Gastrocnemius medialis (tissue), 4 donors: Measurements from ENCODE around the gene PLCB3. TPM values are rescaled to one million over a fixed set of nuclear protein-coding genes. Genes with fewer than 3 reads are reported as not detected.
"Not testable (repeated sequence)": the region's sequence is repeated elsewhere in the genome, so short reads cannot be mapped to it uniquely, and the experiment has no call there.

ENCODE experiments used
- ATAC-seq, 2 donors: fragments of 150-250 bp; one replicate each; pipeline ENCODE4 v1.9.1; 2016
- DNase-seq, 2 donors: peaks; one replicate each; pipeline ENCODE4 v3.0.0-alpha.2; 2019
- H3K27ac ChIP-seq, 4 donors: fragments of 200-600 bp; sonication (generic); 1 replicate in 1 of 4; 2 replicates in 3 of 4; pipeline ENCODE4 v1.5.1; 2016 to 2018; ENCODE audit warnings: mild to moderate bottlenecking in 2 of 4, moderate library complexity in 1 of 4
- H3K27me3 ChIP-seq, 3 donors: fragments of 200-600 bp; sonication (generic) in 2 of 3; 1 replicate in 1 of 3; 2 replicates in 2 of 3; pipeline versions ENCODE4 v1.5.1 to v1.6.0; 2016 to 2019; ENCODE audit warnings: mild to moderate bottlenecking in 1 of 3, moderate library complexity in 1 of 3
- H3K36me3 ChIP-seq, 2 donors: fragments of 200-600 bp; sonication (generic) in 1 of 2; one replicate each; pipeline ENCODE4 v1.5.1; 2017 to 2018
- H3K4me1 ChIP-seq, 2 donors: fragments of 200-600 bp; sonication (generic) in 1 of 2; one replicate each; pipeline ENCODE4 v1.5.1; 2016 to 2017; ENCODE audit warnings: mild to moderate bottlenecking in 2 of 2
- H3K4me3 ChIP-seq, 4 donors: fragments of 200-600 bp; sonication (generic) in 3 of 4; 1 replicate in 1 of 4; 2 replicates in 3 of 4; pipeline ENCODE4 v1.5.1; 2016 to 2019; ENCODE audit warnings: mild to moderate bottlenecking in 2 of 4
- H3K9me3 ChIP-seq, 3 donors: fragments of 200-600 bp; sonication (generic) in 2 of 3; 1 replicate in 1 of 3; 2 replicates in 2 of 3; pipeline ENCODE4 v1.5.1; 2016 to 2019
- CTCF ChIP-seq, 5 experiments: fragments of 450-650 bp in 3 of 5; fragments of 200-600 bp in 2 of 5; sonication (generic) in 2 of 5; IDR thresholded peaks in 4 of 5; conservative IDR thresholded peaks in 1 of 5; 1 replicate in 4 of 5; 2 replicates in 1 of 5; pipeline ENCODE4 v1.5.1; 2016 to 2019; ENCODE audit warnings: antibody characterized with exemption in 5 of 5, mild to moderate bottlenecking in 3 of 5, moderate library complexity in 3 of 5
- POLR2A ChIP-seq, 2 donors: fragments of 450-650 bp; IDR thresholded peaks; one replicate each; pipeline ENCODE4 v1.6.1; 2017; ENCODE audit warnings: antibody characterized with exemption in 2 of 2, mild to moderate bottlenecking in 2 of 2, moderate library complexity in 2 of 2
- in situ Hi-C, 4 donors: fragments of 200-750 bp; cut with MboI; loops; one replicate each; pipeline versions ENCODE4 v1.15.0 to v1.8.0; 2017; ENCODE audit warnings: low sequenced_read_pairs in 4 of 4
- intact Hi-C: fragments of 100-400 bp; cut with DNase I; formaldehyde crosslinking; loops from one replicate; pipeline ENCODE4 v1.15.1; 2023; ENCODE audit warnings: low total_unique reads
- total RNA-seq, 4 donors: library from RNA; depleted of rRNA; stranded (reverse); fragments of >200 nt; gene quantifications; one replicate each; pipeline versions ENCODE4 v1.1.0 to v1.2.3, GENCODE V29; 2016

The PLCB3 gene
- total RNA-seq, 4 donors from 2014 or later, result 4.7 to 9.7 (median 6.2) TPM

- intact Hi-C loops, result loop anchor here (5.0 kb wide), 1 partner anchor 35 kb away; the partner anchor contains the start of gene CCDC88B
- in situ Hi-C loops, result no loop called here
- H3K4me1 ChIP-seq, result peaks cover 14 to 20% of the 10 kb centered on the region in 2 donors
- H3K27ac ChIP-seq, result peak overlapping the region; percentile 88 to 97 (median 96)
- no peaks in the 10 kb centered on the region for H3K9me3 ChIP-seq
- ATAC-seq, result no peak
- H3K36me3 ChIP-seq, result peaks cover 0 to 8% of the 10 kb centered on the region in 2 donors
- peaks cover 0 to 4% (median 2%) of the 10 kb centered on the region in 3 donors for H3K27me3 ChIP-seq
- DNase-seq, result peak in 1 of 2 donors; percentile 65
- TF ChIP-seq CTCF (IDR thresholded peaks at IDR 0.05 in 4 of 5, conservative IDR thresholded peaks at IDR 0.05 in 1 of 5) (no peak), POLR2A (IDR thresholded peaks at IDR 0.05) (no peak)
- peak overlapping the region; percentile 83 to 92 (median 87) for H3K4me3 ChIP-seq
These were observed 55.7 kb downstream of the PLCB3 start for GRCh38 chr11:64306876-64307622.

- Histone ChIP-seq H3K27ac (peak overlapping the region in 1 of 4 donors; percentile 97), H3K4me1 (peaks cover 21 to 27% of the 10 kb centered on the region in 2 donors)
- in situ Hi-C loops, H3K4me3 ChIP-seq, H3K36me3 ChIP-seq, H3K27me3 ChIP-seq, ATAC-seq, H3K9me3 ChIP-seq, DNase-seq: not testable (repeated sequence)
- intact Hi-C loops, result loop anchor here (5.0 kb wide), 1 partner anchor 35 kb away; the partner anchor contains the start of gene CCDC88B
These were observed 56.5 kb downstream of the PLCB3 start for GRCh38 chr11:64307795-64308194.

- peak overlapping the region; percentile 71 to 85 (median 75) for H3K27ac ChIP-seq
- peaks cover 34 to 37% of the 10 kb centered on the region in 2 donors for H3K4me1 ChIP-seq
These were observed 61.6 kb downstream of the PLCB3 start for GRCh38 chr11:64312947-64313346.

GRCh38 chr11:64313491-64314145 is 62.3 kb downstream of the PLCB3 start:
- H3K4me1 ChIP-seq, result peaks cover 34 to 41% of the 10 kb centered on the region in 2 donors
- peaks cover 0 to 27% of the 10 kb centered on the region in 2 donors for H3K36me3 ChIP-seq
- in situ Hi-C loops (no loop called here), intact Hi-C loops (no loop called here)
- H3K9me3 ChIP-seq, result no peaks in the 10 kb centered on the region
- peak overlapping the region in 2 of 4 donors; percentile 20 to 27 for H3K4me3 ChIP-seq
- TF ChIP-seq CTCF (IDR thresholded peaks at IDR 0.05 in 4 of 5, conservative IDR thresholded peaks at IDR 0.05 in 1 of 5) (no peak), POLR2A (IDR thresholded peaks at IDR 0.05) (no peak)
- ATAC-seq (no peak), DNase-seq (peak; percentile 39 to 79)
- H3K27ac ChIP-seq, result peak overlapping the region; percentile 71 to 85 (median 75)
- no peaks in the 10 kb centered on the region for H3K27me3 ChIP-seq

More at GRCh38 chr11:64312947-64313346, 61.6 kb downstream of the PLCB3 start:
- Histone ChIP-seq H3K4me3 (no peak overlapping the region), H3K36me3 (peaks cover 0 to 32% of the 10 kb centered on the region in 2 donors), H3K9me3 (no peaks in the 10 kb centered on the region), H3K27me3 (no peaks in the 10 kb centered on the region)
- no peak for TF ChIP-seq CTCF (IDR thresholded peaks at IDR 0.05 in 4 of 5, conservative IDR thresholded peaks at IDR 0.05 in 1 of 5)
- TF ChIP-seq POLR2A (IDR thresholded peaks at IDR 0.05), result no peak
- intact Hi-C loops, result no loop called here
- in situ Hi-C loops, result no loop called here
- ATAC-seq (no peak), DNase-seq (no peak)
